Embryonic facial prominence (tissue), 1 donor: Measurements from ENCODE around the gene TECPR2.
"Not testable (repeated sequence)": the region's sequence is repeated elsewhere in the genome, so short reads cannot be mapped to it uniquely, and the experiment has no call there.

ENCODE experiments used
- DNase-seq: peaks from one replicate; pipeline ENCODE4 v3.0.0-alpha.2; 2016; ENCODE audit errors: extremely low spot score

TECPR2 gene

DNA sequence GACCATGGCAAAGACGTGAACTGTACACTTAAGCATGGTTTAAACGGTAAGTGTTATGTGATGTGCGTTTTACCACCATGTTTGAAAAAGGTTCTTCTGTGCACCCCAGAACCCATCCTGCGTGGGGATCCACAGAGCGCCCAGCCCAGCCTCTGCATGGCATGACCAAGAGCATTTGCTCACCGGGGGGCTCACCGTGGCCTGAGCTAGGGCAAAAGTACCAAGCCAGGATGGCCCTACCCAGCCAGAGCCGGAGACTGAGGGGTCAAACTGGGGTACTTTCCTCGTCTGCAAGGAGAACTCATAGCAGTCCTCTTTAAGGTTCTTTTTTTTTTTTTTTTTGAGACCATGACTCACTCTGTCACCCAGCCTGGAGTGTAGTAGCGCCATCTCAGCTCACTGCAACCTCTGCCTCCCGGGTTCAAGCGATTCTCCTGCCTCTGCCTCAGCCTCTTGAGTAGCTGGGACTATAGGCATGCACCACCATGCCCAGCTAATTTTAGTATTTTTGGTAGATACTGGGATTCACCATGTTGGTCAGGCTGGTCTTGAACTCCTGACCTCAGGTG is 163.3 kb downstream of the TECPR2 start:
- DNase-seq, result no peak

DNA sequence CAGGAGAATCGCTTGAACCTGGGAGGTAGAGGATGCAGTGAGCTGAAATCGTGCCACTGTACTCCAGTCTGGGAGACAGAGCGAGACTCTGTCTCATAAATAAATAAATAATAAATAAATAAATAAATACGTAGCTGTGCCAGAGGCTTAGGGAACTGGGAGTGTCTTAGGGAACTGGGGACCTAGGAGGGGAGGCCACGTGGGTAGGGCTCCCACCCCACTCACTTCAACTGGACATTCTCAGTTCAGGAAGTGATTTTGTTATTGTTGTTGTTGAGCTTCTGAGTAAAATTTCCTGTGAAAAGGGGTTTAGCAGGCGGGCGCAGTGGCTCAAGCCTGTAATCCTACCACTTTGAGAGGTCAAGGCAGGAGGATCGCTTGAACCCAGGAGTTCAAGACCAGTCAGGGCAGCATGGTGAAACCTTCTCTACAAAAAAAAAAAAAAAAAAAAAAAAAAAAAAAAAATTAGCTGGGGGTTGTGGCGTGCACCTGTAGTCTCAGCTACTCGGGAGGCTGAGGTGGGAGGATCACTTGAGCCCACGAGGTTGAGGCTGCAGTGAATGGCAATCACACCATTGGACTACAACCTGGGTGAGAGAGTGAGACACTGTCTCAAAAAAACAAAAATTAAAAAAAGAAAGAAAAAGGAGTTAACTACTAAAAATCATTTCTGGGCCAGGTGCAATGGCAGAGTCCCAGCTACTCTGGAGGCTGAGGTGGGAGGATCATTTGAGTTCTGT is 165.9 kb downstream of the TECPR2 start:
- no peak for DNase-seq

DNA sequence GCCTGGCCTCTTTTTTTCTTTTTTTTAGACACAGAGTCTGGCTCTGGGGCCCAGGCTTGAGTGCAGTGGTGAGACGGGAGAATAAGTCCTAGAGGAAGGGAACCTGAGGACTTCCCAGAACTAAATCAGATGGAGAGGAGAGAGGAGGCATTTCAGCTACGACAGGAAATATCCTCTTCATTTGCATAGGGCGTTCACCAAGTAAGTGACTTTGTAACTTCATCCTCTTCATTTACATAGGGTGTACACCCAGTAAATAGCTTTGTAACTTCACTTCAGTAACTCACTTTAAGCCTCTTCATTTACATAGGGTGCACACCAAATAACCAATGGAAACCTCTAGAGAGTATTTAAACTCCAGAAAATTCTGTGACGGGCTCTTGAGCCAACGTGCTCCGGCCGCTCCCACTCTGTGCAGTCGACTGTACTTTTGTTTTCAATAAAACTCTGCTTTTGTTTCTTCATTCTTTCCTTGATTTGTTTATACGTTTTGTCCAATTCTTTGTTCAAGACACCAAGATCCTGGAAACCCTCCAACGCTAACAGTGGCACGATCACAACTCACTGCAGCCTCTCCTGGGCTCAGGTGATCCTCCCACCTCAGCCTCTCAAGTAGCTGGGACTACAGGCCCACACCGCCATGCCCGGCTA is 168.2 kb downstream of the TECPR2 start:
- DNase-seq, result no peak

DNA sequence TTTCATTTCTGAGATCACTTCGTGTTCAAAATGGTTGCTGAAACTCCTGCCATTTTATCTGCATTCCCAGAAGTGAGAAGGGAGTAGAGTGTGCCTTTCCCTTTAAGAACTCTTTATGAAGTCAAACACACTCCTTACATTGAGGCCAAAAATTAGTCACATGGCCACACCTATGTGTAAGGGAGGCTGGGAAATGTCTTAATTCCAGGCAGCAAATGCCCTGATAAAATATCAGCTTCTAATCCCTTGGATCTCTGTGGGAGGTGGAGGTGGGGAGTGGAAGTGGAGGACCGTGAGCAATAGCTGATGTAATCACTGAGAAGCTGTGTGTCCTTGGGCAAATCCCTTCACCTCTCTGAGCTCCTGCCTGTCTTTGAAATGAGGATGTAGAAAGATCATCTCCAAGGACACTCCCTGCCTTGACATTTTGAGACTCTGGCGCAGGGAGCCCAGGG is 169.5 kb downstream of the TECPR2 start:
- DNase-seq, result no peak

DNA sequence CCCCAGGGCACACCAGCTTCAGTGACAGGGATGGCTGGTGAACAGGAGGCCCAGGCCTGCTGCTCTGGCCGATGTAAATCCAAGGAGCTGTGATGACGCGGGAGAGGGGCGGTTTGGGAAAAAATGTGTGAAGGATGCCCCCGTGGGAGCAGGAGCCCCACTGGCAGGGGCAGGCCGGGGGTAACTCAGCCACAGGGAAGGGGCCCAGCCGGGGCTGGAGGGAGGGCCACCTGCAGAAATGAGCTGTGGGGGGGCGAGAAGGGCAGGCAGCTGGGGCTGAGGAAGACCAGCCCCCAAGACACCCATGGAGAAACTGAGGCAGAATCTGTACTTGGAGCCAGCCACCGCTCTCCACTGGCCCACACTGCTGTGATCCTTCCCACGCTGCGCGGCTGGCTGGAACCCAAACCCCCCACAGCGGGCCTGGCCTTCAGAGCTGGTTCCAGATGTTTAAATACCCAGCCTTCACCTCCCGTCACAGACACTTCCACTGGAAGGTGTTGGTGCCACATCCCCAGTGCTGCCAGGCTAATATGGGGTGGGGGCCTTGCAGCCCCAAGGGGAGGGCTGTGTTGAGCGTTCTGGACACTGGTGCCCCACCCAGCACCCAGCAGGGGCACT is 175.3 kb downstream of the TECPR2 start:
- DNase-seq, result no peak

DNA sequence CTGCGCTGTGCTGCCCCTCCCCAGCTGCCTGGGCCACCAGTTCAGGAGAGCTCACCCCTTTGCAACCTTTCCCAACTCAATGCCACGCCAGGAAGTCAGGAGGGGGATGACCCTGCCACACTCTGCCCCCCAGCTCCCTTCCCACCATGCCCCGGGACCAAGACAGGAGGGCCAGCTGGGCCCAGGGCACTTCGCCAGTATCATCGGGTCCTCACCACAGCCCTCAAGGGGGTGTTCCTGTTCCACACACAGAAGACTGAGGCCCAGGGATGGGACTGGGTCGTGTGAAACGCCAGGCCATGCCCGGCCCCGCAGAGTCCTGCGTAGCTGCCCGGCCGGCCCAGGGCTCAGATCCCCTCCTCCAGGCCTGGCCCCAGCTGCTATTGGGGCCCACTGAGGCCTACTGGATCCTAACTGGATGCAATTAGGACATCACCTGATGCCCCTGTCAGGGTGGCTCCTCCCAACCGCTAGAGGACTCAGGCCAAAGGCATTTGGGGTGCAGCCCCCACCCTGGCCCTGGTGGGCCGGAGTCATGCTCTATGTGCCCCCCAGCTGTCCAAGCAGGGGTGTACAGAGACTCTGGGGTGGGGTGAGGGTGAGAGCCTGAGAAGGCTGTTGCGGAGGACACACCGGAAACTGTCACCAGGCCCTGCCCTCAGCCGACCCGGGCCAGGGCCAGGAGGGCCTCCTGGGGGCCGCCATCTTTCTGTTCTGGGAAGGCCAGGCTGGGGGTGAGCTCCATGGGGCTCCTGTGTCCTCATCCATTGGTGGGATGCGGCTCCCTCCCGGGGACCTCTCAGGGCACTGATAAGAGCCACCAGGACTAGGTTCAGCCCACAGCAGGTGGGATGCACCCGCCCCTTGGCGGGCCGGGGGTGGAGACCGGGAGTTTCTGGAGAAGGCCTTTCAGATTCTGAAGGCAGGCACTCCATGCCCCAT is 176.1 kb downstream of the TECPR2 start:
- no peak for DNase-seq

DNA sequence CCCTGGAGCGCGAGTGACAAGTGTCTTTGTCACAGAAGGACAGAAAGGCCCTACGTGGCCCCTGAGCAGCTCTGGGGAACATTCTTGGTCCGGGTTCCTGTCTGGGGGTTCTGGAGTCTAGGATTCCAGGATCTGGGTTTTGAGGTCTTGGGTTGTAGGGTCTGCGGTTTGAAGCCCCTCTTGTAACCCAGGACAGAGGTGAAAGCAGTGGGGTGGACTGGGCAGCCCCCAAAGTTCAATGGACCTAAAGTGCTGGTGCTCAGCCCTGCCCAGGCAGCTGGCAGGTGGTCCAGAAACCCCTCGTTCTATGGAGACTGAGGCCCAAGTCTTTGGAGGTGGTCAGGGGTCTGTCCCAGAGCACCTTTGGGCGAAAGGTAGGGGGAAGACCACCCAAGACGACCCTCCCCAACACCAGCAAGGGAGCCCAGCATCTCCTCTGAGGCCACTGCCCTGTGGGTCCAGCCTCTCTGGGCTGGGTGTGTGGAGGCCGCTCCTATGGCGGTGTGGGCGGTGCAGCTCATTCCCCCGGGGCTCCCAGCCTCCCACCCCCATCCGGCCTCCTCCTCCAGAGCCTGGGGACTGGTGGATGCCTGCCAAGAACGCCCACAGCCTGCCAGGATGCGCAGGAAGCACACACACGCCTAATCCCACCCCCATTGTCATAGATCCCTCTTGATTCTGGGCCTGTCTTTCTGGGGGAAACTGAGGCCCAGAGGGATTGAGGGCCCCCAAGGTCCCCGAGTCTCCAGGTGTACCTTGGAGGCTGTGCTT is 177.0 kb downstream of the TECPR2 start:
- DNase-seq, result peak; percentile 62

DNA sequence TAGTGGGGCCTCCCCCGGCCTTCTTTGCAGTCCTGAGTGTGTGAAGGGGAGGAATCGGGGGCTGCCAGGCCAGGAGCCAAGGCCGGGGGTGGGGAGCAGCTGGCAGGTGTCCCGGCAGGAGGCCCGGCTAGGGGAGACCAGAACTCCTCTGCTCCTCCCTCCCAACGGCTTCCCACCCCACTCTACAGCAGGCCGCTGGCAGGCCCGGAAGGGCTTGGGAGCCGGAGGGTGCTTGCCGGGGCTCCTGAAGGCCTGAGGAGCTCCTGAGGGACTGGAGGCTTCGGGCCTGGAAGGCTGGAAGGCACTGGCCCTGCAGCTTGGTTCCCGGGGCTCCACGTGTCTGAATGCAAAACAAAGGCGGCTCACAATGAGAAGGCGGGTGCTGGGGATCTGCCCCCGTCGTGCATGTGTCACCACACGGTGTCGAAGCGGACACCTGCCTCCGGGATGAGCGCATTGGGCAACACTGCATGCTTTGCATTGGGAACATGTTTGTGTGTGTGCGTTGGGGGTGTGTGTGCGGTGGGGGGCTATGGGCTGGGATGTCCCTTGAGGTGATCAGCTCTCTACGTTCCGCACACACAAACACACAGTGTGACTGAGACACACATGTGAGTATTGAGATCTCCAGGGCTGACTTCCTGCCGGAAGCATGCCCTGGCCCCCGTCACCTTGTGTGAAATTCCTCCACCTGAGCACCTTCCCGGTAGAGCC is 177.7 kb downstream of the TECPR2 start:
- DNase-seq, result peak; percentile 67

DNA sequence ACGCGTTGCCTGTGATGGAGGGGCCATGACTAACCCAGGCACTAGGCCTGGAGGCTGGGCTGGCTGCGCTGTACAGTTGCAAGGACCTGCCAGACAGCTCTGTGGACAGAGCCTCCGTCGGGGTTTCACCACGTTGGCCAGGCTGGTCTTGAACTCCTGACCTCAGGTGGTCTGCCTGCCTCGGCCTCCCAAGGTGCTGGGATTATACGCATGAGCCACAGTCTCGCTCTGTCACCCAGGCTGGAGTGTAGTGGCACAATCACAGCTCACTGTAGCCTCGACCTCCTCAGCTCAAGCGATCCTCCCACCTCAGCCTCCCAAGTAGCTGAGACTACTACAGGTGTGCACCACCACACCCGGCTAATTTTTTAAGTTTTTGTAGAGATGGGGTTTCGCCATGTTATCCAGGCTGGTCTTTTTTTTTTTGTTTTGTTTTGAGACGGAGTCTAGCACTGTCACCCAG is 178.3 kb downstream of the TECPR2 start:
- DNase-seq, result not testable (repeated sequence)

DNA sequence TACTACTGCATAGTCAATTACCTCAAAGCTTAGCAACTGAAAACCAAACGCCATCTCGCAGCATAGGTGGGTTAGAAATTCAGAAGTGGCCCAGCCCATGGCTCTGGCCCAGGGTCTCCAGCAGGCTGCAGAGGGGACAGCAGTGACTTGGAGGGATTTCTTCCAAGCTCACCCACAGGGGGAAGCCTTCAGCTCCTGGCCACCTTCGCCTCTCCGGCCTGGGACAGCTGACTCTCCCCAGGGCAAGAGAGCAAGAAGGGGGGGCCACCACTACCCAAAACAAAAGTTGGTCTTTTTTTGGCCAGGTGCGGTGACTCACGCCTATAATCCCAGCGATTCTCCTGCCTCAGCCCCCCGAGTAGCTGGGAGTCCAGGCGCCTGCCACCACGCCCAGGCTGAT is 179.0 kb downstream of the TECPR2 start:
- no peak for DNase-seq

DNA sequence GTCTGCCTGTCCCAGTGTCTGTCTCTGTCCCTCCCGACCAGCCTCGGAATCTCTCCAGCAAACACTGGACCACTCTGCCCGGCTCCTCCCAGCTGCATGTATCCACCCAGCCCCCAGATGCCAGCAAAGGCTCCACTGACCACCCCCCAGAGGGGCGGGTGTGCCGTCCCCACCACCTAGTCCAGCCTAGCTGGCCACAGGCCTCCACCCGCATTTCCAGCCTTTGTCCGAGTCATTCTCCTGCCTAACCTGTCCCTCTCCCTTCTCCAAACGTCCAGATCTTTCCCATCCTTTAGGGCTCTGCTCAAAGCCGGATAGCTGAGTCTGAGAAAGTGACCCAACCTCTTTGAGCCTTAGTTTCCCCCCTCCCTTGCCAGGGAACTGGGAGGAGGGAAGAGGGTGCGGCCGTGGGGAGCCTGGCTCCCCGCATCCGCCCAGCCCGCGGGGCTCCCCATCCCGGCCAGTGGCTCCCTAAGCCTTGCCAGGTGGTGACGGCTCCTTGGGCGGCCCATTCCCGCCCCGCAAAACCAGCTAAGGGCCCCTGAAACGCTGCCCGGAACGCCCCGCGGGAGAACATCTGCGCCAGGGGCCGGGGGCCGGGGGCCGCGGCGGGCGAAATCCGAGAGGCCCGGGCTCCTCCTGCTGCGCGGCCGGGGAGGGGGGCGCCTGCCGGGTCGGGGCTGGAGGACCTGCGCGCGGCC is 181.5 kb downstream of the TECPR2 start:
- DNase-seq, result no peak

DNA sequence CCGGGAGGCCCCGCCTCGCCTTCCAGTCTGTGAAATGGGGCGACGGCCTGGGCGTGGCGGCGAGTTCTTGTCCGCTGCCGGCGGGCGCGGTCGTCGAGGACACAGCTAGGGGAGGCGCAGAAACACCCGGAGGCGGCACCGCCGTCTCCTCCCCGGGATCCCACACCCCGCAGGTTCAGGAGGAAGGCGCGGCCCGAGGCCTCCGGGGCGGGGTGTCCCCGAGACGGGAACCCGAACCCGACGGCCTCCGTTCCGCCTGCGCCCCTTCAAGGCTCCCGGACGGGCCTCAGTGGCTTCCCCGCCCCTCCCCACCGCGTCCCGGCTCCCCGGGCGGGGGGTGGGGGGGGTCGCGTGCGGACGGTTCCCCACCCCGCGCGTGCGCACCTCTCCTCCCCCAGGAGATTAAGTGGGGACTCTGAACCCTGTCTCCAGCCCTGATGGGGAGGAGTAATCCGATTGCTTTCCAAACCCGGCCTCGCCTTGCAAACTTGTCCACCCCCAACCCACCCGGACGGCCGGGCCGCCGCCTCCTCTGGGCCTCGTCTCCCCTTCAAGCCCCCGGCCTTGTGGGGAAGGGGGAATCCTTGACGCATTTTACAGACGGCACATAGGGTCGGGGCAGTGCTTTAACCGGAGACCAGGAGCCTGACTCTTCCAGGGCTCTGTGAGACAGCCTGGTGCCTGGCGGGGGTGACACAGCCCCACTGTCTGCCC is 182.2 kb downstream of the TECPR2 start:
- no peak for DNase-seq

DNA sequence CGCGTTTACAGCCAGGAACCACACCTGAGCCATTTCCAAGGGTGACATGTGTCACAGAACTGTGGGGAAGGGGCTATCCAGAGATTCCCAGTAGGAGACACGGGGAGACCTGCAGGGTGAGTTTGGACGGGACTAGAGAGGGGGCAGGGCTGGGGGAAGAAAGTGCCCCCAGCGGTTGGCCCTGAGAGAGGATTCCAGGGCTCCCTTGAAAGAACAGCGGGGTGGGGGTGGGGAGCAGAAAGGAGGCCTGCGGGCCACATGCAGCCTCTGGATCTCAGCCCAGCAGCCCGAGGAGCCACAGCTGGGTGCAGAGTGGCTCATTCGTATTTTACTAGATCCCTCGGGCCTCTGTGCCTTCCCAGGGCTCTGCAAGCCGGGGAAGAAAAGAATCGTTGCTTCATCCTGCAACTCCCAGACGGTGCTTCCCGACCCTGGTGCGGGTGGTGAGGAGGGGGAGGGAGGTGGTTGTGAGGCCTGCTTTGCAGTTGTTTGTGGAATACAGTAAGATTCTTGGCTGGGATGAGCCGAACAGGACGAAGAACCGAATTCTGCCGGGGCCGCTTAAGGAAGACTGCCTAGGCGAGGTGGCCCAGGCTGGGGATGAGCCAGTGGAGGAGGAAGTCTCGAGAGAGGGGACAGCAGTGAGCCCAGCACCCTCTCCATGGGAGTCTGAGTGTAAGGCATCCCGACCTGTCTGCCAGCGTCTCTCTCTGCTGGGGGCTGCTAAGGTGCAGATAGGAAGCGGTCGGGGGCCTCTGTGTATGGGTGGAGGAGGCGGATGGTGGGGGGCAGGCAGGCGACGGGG is 182.9 kb downstream of the TECPR2 start:
- DNase-seq, result no peak

DNA sequence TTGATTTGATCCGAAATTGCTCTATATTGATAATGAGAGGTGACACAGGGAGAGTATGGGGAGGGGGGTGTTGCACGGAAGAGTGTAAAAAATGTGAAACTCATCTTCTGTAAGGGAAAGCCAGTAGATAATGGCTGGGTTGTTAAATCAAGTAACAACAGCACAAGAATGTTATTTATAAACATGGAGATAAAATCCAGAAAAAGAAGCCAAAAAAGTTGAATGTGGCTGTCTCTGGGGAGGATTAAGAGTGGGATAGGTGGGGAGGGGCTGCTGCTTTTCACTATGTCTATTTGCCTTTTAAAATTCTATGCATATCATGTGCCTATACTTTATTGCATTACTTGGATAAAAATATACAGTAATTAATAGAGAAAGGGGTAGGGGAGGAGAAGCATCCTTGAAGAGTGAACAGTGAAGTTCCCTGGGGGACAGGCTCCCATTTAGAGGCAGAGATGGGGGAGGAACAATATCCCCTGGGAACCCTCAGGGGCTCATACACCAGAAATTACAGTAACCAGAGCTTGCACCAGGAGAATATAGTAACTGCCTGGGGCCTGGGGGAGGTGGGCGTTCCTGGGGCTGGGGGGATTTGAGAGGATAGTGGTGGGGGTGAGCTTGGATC is 186.0 kb downstream of the TECPR2 start:
- DNase-seq, result no peak

DNA sequence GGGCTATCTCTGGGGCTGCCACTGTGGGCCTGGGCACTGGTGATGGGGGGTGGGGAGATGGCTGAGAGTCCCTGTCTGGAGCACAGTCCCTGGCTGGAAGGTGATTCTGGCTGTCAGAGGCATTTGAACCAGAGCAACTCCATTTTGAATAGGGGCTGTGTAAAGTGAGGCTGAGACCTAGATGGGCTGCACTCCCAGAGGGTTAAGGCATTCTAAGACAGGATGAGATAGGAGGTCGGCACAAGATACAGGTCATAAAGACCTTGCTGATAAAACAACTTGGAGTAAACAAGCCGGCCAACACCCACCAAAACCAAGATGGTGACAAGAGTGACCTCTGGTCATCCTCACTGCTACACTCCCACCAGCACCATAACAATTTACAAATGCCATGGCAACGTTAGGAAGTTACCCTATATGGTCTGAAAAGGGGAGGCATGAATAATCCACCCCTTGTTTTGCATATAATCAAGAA is 188.2 kb downstream of the TECPR2 start:
- DNase-seq, result not testable (repeated sequence)
